ENCODE data around the gene PYCR2. TPM values are rescaled to one million over a fixed set of nuclear protein-coding genes. Genes with fewer than 3 reads are reported as not detected.
"Not testable (repeated sequence)": the region's sequence is repeated elsewhere in the genome, so short reads cannot be mapped to it uniquely, and the experiment has no call there.

PYCR2 gene
- total RNA-seq, 1 experiment from 2014 or later = 61.6 TPM

DNA sequence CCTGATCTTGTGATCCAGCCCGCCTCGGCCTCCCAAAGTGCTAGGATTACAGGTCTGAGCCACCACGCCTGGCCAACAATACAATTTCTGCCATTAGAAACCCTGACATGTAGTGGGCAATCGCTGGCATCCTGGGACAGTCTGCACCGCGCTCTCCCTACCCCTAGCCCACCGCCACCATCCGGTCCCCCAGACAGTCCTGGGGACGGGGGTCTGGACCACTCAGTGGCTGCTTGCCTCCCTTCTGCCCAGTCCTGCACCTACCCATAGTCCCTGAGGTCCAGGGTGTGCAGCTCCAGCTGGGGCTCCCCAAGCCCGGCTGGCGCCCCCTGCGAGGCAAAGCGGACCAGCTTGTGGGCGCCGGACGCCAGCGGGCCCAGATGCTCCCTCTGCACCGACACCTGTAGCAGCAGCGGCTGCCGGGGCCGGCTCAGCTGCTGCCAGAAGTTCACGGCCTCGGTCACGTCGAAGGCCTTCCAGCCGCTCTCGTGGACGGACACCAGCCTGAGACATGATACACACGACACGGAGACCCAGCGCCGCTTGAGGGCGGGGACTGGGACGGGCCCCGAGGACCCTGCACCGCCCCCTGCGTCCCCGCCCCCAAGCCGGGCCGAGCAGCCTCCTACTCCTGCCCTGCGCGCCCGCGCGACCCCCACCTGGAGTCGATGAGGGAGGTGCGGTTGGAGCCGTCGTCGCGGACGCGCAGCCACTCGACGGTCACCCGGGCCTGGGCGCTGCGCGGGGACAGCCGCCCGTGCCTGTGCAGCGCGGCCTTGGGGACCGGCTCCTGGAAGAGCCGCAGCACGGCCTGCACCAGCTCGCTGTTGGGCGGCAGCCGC lies 15.3 kb upstream of the PYCR2 start:
- not testable (repeated sequence) for H3K36me3 ChIP-seq; H3K4me1 ChIP-seq (replicated peaks); H3K9me3 ChIP-seq (replicated peaks); H3K27ac ChIP-seq; H3K27me3 ChIP-seq (replicated peaks); H3K4me3 ChIP-seq; DNase-seq (ENCODE audit: low read depth in 1 of 2, low spot score in 2 of 2)

DNA sequence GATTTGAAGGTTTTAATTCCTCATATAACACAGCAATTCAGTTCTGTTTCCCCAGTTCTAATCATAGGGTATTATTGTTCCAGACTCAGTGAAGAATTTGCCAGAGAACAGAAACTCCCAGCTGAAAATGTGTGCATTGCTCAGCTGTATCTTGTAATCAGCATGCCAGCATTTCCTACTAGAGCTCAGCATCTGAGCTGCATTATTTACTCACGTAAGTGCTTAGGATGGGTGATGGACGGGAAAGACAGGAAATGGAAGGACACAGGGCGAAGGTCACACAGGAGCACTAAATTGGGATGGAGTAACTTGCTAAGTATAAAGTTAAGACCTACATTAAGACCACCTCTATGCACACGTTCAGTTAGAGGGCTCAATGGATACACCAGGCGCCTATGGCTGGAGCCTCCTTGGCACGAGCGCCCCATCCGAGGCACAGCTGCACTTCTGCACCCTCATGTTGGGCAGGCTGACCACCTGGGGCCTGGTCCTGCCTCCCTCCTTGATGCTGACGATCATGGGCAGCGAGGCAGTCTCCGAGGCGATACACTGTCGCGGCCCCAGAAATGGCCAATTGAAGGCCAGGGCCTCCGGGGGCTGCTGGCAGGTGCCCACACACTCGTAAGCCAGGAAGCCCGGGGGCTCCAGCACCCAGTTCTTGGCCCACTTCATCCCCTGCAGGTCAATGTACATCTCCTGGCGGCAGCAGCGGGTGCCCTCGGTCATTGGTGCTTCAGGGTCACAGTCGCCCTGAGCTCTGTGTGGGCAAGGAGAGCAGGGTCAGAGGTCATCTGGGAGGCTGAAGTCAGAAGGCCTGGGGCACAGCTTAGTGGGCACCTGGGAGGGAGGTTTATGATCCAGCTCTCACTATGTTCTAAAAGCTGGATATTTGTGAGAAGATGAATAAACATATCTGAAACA lies 13.3 kb upstream of the PYCR2 start:
- H3K27ac ChIP-seq = no peak overlapping the region
- H3K27me3 ChIP-seq (replicated peaks) = no peaks in the 10 kb centered on the region

GRCh38 chr1:225936523-225936922 lies 12.5 kb upstream of the PYCR2 start:
- no peak overlapping the region for H3K27ac ChIP-seq
- no peak overlapping the region for H3K4me3 ChIP-seq
- H3K36me3 ChIP-seq = no peaks in the 10 kb centered on the region
- no peaks in the 10 kb centered on the region for H3K9me3 ChIP-seq (replicated peaks)
- H3K4me1 ChIP-seq (replicated peaks) = peaks cover 4% of the 10 kb centered on the region; the same call in 1 of the 2 replicates
- no peak for DNase-seq (ENCODE audit: low read depth in 1 of 2, low spot score in 2 of 2)
- H3K27me3 ChIP-seq (replicated peaks) = no peaks in the 10 kb centered on the region

More for the DNA sequence above, 13.3 kb upstream of the PYCR2 start:
- H3K4me3 ChIP-seq = no peak overlapping the region
- H3K9me3 ChIP-seq (replicated peaks) = no peaks in the 10 kb centered on the region
- no peaks in the 10 kb centered on the region for H3K36me3 ChIP-seq
- no peak for DNase-seq (ENCODE audit: low read depth in 1 of 2, low spot score in 2 of 2)
- H3K4me1 ChIP-seq (replicated peaks) = peaks cover 4% of the 10 kb centered on the region; the same call in 1 of the 2 replicates

GRCh38 chr1:225936086-225936485 lies 12.0 kb upstream of the PYCR2 start:
- H3K27ac ChIP-seq; H3K27me3 ChIP-seq (replicated peaks); H3K4me3 ChIP-seq; H3K36me3 ChIP-seq; H3K4me1 ChIP-seq (replicated peaks); DNase-seq (ENCODE audit: low read depth in 1 of 2, low spot score in 2 of 2); H3K9me3 ChIP-seq (replicated peaks): not testable (repeated sequence)

DNA sequence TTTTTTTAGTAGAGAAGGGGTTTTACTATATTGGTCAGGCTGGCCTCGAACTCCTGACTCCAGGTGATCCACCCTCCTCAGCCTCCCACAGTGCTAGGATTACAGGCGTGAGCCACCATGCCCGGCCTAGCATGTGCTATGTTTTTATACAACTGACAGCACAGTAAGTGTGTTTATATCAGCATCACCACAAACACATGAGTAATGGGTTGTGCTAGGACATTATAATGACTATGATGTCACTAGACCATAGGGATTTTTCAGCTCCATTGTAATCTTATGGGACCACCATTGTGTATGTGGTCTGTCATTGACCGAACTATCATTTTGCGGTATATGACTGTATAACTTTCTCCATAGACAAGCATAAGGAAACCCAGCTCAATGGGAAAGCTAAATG lies 10.7 kb upstream of the PYCR2 start:
- peak; percentile 68 for DNase-seq (ENCODE audit: low read depth in 1 of 2, low spot score in 2 of 2)
- no peak overlapping the region for H3K27ac ChIP-seq
- H3K36me3 ChIP-seq = no peaks in the 10 kb centered on the region
- H3K27me3 ChIP-seq (replicated peaks) = no peaks in the 10 kb centered on the region
- no peaks in the 10 kb centered on the region for H3K9me3 ChIP-seq (replicated peaks)
- H3K4me3 ChIP-seq = no peak overlapping the region
- H3K4me1 ChIP-seq (replicated peaks) = peaks cover 4% of the 10 kb centered on the region; the same call in 1 of the 2 replicates

GRCh38 chr1:225933072-225933471 lies 9.0 kb upstream of the PYCR2 start:
- H3K36me3 ChIP-seq = no peaks in the 10 kb centered on the region
- no peaks in the 10 kb centered on the region for H3K9me3 ChIP-seq (replicated peaks)
- no peak overlapping the region for H3K4me3 ChIP-seq
- H3K4me1 ChIP-seq (replicated peaks) = peaks cover 4% of the 10 kb centered on the region; the same call in 1 of the 2 replicates
- H3K27me3 ChIP-seq (replicated peaks) = no peaks in the 10 kb centered on the region
- H3K27ac ChIP-seq = no peak overlapping the region
- DNase-seq (ENCODE audit: low read depth in 1 of 2, low spot score in 2 of 2) = no peak

- no peaks in the 10 kb centered on the region for H3K36me3 ChIP-seq
- H3K4me1 ChIP-seq (replicated peaks) = peaks cover 4% of the 10 kb centered on the region; the same call in 1 of the 2 replicates
- no peak overlapping the region for H3K27ac ChIP-seq
- H3K27me3 ChIP-seq (replicated peaks) = no peaks in the 10 kb centered on the region
- H3K9me3 ChIP-seq (replicated peaks) = no peaks in the 10 kb centered on the region
- H3K4me3 ChIP-seq = no peak overlapping the region
- no peak for DNase-seq (ENCODE audit: low read depth in 1 of 2, low spot score in 2 of 2)
Observed at GRCh38 chr1:225931270-225932136, 7.5 kb upstream of the PYCR2 start.

- Histone ChIP-seq H3K36me3 (no peaks in the 10 kb centered on the region), H3K9me3 (replicated peaks) (no peaks in the 10 kb centered on the region), H3K4me1 (replicated peaks) (peaks cover 4% of the 10 kb centered on the region; the same call in 1 of the 2 replicates), H3K27ac (no peak overlapping the region), H3K4me3 (no peak overlapping the region), H3K27me3 (replicated peaks) (no peaks in the 10 kb centered on the region)
- DNase-seq (ENCODE audit: low read depth in 1 of 2, low spot score in 2 of 2) = no peak
Observed at GRCh38 chr1:225930566-225930965, 6.5 kb upstream of the PYCR2 start.

DNA sequence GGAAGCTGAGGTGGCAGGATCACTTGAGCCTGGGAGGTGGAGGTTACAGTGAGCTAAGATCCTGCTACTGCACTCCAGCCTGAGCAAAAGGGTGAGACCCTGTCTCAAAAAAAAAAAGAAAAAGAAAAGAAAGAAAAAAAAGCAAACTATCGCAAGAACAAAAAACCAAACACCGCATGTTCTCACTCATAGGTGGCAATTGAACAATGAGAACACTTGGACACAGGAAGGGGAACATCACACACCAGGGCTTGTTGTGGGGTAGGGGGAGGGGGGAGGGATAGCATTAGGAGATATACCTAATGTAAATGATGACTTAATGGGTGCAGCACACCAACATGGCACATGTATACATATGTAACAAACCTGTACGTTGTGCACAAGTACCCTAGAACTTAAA lies 5.4 kb upstream of the PYCR2 start:
- not testable (repeated sequence) for H3K27me3 ChIP-seq (replicated peaks); H3K9me3 ChIP-seq (replicated peaks); H3K4me3 ChIP-seq; H3K36me3 ChIP-seq; H3K27ac ChIP-seq; H3K4me1 ChIP-seq (replicated peaks); DNase-seq (ENCODE audit: low read depth in 1 of 2, low spot score in 2 of 2)

GRCh38 chr1:225928186-225929175 lies 4.4 kb upstream of the PYCR2 start:
- Histone ChIP-seq H3K9me3 (replicated peaks) (no peaks in the 10 kb centered on the region), H3K36me3 (peaks cover 6% of the 10 kb centered on the region), H3K4me3 (no peak overlapping the region), H3K27me3 (replicated peaks) (no peaks in the 10 kb centered on the region), H3K4me1 (replicated peaks) (peaks cover 6% of the 10 kb centered on the region), H3K27ac (no peak overlapping the region)
- no peak for DNase-seq (ENCODE audit: low read depth in 1 of 2, low spot score in 2 of 2)

GRCh38 chr1:225926551-225927113 lies 2.6 kb upstream of the PYCR2 start:
- H3K9me3 ChIP-seq (replicated peaks) = no peaks in the 10 kb centered on the region
- H3K27ac ChIP-seq = no peak overlapping the region
- H3K36me3 ChIP-seq = peaks cover 22% of the 10 kb centered on the region
- peaks cover 18% of the 10 kb centered on the region for H3K4me1 ChIP-seq (replicated peaks)
- H3K27me3 ChIP-seq (replicated peaks) = no peaks in the 10 kb centered on the region
- no peak overlapping the region for H3K4me3 ChIP-seq
- no peak for DNase-seq (ENCODE audit: low read depth in 1 of 2, low spot score in 2 of 2)

GRCh38 chr1:225923381-225923691 lies 714 bp downstream of the PYCR2 start:
- Histone ChIP-seq H3K36me3 (peaks cover 49% of the 10 kb centered on the region), H3K4me3 (peak overlapping the region; percentile 92), H3K27me3 (replicated peaks) (no peaks in the 10 kb centered on the region), H3K27ac (peak overlapping the region; percentile 81), H3K4me1 (replicated peaks) (peaks cover 21% of the 10 kb centered on the region), H3K9me3 (replicated peaks) (no peaks in the 10 kb centered on the region)
- no peak for DNase-seq (ENCODE audit: low read depth in 1 of 2, low spot score in 2 of 2)
